Neutrophil (primary cell): ENCODE results near the gene TNNT3.

Experiments
- H3K27ac ChIP-seq: fragments of 200-600 bp; sonication (generic); 2 replicates; pipeline ENCODE4 v1.5.1; 2016; ENCODE audit warnings: mild to moderate bottlenecking, moderate library complexity
- H3K27me3 ChIP-seq: fragments of 200-600 bp; sonication (generic); 2 replicates; pipeline ENCODE4 v1.6.0; 2016; ENCODE audit warnings: mild to moderate bottlenecking
- H3K36me3 ChIP-seq: fragments of 200-600 bp; sonication (generic); 2 replicates; pipeline ENCODE4 v1.5.1; 2017
- H3K4me1 ChIP-seq, 2 experiments: fragments of 200-600 bp in 1 of 2; sonication (generic) in 1 of 2; 1 replicate in 1 of 2; 2 replicates in 1 of 2; pipeline versions ENCODE4 v1.5.1 to v1.6.1; 2013 to 2016; ENCODE audit warnings: low read depth in 1 of 2, low read length in 1 of 2, mild to moderate bottlenecking in 1 of 2, moderate library complexity in 1 of 2; ENCODE audit not compliant: control insufficient read depth in 1 of 2, insufficient read depth in 1 of 2
- H3K4me3 ChIP-seq, 2 experiments: fragments of 200-600 bp in 1 of 2; sonication (generic) in 1 of 2; 1 replicate in 1 of 2; 2 replicates in 1 of 2; pipeline ENCODE4 v1.5.1; 2013 to 2016; ENCODE audit warnings: low read depth in 1 of 2, low read length in 1 of 2, mild to moderate bottlenecking in 1 of 2, moderate library complexity in 1 of 2
- H3K9me3 ChIP-seq: fragments of 200-600 bp; sonication (generic); 2 replicates; pipeline ENCODE4 v1.5.1; 2016
- TF ChIP-seq, protein P1 (sequence below): fragments of 200-600 bp; sonication (generic); IDR thresholded peaks from 2 replicates; pipeline ENCODE4 v1.5.1; 2016; ENCODE audit warnings: antibody characterized with exemption

Gene TNNT3

DNA sequence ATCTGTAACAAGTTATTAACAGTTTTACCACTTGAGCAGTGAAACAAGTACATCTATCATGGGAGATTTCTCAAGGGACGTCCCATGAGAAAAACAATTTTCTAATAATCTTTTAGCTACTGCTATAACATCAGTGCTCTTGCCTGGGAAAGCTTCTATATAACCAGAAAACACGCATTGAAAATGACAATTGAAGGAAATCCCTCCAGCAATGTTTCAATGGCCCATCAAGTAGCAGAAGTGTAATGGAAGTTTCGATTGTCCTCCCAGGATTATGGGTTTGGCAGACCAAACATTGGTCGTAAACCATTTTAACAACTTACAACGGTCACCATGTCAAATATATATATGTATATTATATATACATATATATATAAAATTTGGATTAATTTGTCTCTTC, 19.8 kb upstream of the TNNT3 start:
- no peaks in the 10 kb centered on the region for H3K27me3 ChIP-seq
- H3K4me1 ChIP-seq = peaks cover 13% of the 10 kb centered on the region in 2 experiments
- no peaks in the 10 kb centered on the region for H3K9me3 ChIP-seq
- no peaks in the 10 kb centered on the region for H3K36me3 ChIP-seq
- no peak overlapping the region for H3K4me3 ChIP-seq
- H3K27ac ChIP-seq = no peak overlapping the region
- TF ChIP-seq, protein P1, sequence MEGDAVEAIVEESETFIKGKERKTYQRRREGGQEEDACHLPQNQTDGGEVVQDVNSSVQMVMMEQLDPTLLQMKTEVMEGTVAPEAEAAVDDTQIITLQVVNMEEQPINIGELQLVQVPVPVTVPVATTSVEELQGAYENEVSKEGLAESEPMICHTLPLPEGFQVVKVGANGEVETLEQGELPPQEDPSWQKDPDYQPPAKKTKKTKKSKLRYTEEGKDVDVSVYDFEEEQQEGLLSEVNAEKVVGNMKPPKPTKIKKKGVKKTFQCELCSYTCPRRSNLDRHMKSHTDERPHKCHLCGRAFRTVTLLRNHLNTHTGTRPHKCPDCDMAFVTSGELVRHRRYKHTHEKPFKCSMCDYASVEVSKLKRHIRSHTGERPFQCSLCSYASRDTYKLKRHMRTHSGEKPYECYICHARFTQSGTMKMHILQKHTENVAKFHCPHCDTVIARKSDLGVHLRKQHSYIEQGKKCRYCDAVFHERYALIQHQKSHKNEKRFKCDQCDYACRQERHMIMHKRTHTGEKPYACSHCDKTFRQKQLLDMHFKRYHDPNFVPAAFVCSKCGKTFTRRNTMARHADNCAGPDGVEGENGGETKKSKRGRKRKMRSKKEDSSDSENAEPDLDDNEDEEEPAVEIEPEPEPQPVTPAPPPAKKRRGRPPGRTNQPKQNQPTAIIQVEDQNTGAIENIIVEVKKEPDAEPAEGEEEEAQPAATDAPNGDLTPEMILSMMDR = no peak

DNA sequence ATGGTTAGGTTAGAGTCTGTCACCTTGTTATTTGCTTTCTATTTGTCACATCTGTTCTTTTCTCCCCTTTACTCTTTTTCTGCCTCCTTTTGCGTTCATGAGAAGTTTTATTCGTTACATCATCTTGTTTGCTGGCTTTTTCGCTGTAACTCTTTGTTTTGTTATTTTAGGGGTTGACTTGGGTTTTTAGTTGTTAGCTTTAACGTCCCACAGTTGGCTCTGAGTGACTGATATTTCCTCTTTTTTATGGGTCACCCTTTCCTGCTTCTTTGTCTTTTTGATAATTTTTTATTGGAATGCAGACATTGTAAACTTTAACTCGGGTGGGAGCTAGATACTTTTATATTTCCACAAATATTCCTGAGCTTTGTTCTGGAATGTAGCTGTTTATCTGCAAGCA, 13.3 kb upstream of the TNNT3 start:
- H3K27me3 ChIP-seq = no peaks in the 10 kb centered on the region
- TF ChIP-seq, protein P1 = no peak
- no peak overlapping the region for H3K27ac ChIP-seq
- no peaks in the 10 kb centered on the region for H3K4me1 ChIP-seq
- H3K9me3 ChIP-seq = no peaks in the 10 kb centered on the region
- H3K36me3 ChIP-seq = no peaks in the 10 kb centered on the region
- no peak overlapping the region for H3K4me3 ChIP-seq

DNA sequence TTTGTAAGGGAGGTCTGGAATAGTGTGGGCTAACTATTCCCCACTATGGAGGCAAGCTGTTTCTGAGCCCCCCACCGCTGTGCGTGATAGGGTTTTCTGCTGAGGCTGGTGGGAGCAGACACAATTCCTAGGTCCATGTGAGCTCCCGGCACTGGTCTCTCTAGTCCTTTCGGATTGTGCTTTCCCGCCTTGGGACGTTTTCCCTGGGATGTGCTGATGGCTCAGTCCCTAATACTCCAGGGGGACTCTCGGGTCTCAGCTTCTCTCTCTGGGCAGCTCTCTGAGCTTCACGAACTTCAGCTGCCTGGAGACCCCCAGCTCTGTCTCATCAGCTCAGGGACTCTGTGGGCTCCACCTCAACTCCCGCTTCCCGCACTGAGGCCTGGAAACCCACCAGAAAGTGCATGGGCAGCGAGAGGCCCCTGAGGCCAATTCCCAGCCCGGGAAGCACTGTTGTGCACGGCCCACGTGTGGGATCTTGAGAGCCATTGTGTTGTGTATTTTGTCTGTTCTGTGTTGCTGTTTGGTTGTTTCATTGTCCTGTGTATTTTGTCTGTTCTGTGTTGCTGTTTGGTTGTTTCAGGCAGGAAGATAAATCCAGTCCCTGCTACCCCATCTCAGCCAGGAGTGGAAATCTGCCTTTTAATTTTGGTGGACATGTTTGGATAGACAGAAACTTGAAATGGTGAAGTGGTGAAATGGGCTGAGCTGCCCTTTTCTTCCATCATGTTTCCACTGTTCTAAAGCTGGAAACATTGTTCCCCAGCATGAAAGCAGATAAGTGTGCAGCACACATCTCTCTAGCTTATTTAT, 12.7 kb upstream of the TNNT3 start:
- no peaks in the 10 kb centered on the region for H3K27me3 ChIP-seq
- no peak overlapping the region for H3K27ac ChIP-seq
- peaks cover 1 to 3% of the 10 kb centered on the region in 2 experiments for H3K4me1 ChIP-seq

DNA sequence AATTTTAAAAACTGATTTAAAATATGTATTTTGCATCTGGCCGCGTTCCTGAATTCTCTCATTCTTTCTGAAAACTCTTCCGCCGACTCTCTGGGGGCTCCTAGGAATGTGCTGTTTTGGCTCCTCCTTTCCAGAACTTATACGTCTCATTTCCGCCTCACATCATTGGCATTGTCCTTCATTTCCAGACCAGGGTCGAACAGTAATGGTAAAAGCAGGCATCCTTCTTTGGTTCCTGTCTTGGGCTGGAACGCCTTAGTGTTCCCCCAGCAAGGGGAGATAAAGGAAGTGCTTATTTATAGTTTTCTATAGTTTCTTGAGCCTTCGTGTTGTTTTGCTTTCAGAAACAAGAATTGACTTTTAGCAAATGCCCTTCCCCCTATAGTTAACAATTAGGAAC, 10.9 kb upstream of the TNNT3 start:
- Histone ChIP-seq H3K9me3 (no peaks in the 10 kb centered on the region), H3K27me3 (no peaks in the 10 kb centered on the region), H3K36me3 (no peaks in the 10 kb centered on the region), H3K4me3 (no peak overlapping the region), H3K4me1 (peaks cover 10 to 13% of the 10 kb centered on the region in 2 experiments), H3K27ac (no peak overlapping the region)
- TF ChIP-seq, protein P1 = no peak

More for the DNA sequence above, 12.7 kb upstream of the TNNT3 start:
- H3K36me3 ChIP-seq = no peaks in the 10 kb centered on the region
- TF ChIP-seq, protein P1 = no peak
- H3K4me3 ChIP-seq = no peak overlapping the region
- no peaks in the 10 kb centered on the region for H3K9me3 ChIP-seq

DNA sequence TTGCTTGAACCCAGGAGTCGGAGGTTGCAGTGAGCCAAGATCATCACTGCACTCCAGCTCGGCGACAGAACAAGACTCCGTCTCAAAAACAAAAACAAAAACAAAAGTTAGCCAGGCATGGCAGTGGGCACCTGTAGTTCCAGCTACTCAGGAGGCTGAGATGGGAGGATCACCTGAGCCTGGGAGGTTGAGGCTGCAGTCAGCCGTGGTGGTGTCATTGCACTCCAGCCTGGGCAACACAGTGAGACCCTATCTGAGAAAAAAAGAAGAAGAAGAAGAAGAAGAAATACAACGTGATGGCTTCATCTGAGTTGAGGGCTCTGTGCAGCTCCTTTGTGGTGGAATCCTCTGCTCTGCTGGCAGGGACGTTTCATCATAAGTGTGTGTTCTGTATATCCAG, 10.0 kb upstream of the TNNT3 start:
- TF ChIP-seq, protein P1 = no peak

More for the DNA sequence above, 10.0 kb upstream of the TNNT3 start:
- Histone ChIP-seq H3K36me3 (no peaks in the 10 kb centered on the region), H3K4me3 (no peak overlapping the region), H3K9me3 (no peaks in the 10 kb centered on the region), H3K27me3 (no peaks in the 10 kb centered on the region), H3K27ac (no peak overlapping the region), H3K4me1 (peaks cover 10 to 13% of the 10 kb centered on the region in 2 experiments)
